Activated naive CD8-positive, alpha-beta T cell (primary cell): ENCODE results near the gene KIAA1328.

ENCODE experiments used
- H3K27ac Mint-ChIP-seq: one replicate; pipeline ENCODE4 v1.8.0; 2021; ENCODE audit warnings: mixed read lengths
- H3K27me3 Mint-ChIP-seq: one replicate; pipeline ENCODE4 v1.8.0; 2021; ENCODE audit warnings: mixed read lengths
- H3K36me3 Mint-ChIP-seq: one replicate; pipeline ENCODE4 v1.8.0; 2021; ENCODE audit warnings: mixed read lengths
- H3K4me1 Mint-ChIP-seq: one replicate; pipeline ENCODE4 v1.8.0; 2021; ENCODE audit warnings: low read depth, mixed read lengths
- H3K4me3 Mint-ChIP-seq: one replicate; pipeline ENCODE4 v1.8.0; 2021; ENCODE audit warnings: mild to moderate bottlenecking, mixed read lengths
- H3K9me3 Mint-ChIP-seq: one replicate; pipeline ENCODE4 v1.8.0; 2021; ENCODE audit warnings: low read depth, mixed read lengths

Gene KIAA1328

DNA sequence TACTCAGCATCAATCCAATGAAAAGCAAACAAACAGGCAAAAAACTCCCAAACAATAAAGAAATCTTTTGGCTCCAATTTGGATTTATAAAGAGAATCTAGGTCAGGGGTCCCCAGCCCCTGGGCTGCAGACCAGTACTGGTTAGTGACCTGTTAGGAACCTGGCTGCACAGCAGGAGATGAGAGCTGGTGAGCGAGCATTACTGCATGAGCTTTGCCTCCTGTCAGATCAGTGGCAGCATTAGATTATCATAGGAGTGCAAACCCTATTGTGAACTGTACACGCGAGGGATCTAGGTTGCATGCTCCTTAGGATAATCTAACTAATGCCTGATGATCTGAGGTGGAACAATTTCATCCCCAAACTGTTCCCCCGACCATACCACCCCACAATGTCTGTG, 102.2 kb downstream of the KIAA1328 start:
- Mint-ChIP-seq H3K27ac (no peak overlapping the region), H3K4me3 (no peak overlapping the region), H3K4me1 (no peaks in the 10 kb centered on the region), H3K27me3 (no peaks in the 10 kb centered on the region), H3K9me3 (peaks cover 4% of the 10 kb centered on the region), H3K36me3 (peaks cover 26% of the 10 kb centered on the region)

GRCh38 chr18:36933552-36933951, 104.6 kb downstream of the KIAA1328 start:
- H3K4me3 Mint-ChIP-seq, result no peak overlapping the region
- H3K27me3 Mint-ChIP-seq, result no peaks in the 10 kb centered on the region
- peaks cover 44% of the 10 kb centered on the region for H3K36me3 Mint-ChIP-seq
- no peaks in the 10 kb centered on the region for H3K4me1 Mint-ChIP-seq
- peaks cover 24% of the 10 kb centered on the region for H3K9me3 Mint-ChIP-seq
- H3K27ac Mint-ChIP-seq, result no peak overlapping the region

DNA sequence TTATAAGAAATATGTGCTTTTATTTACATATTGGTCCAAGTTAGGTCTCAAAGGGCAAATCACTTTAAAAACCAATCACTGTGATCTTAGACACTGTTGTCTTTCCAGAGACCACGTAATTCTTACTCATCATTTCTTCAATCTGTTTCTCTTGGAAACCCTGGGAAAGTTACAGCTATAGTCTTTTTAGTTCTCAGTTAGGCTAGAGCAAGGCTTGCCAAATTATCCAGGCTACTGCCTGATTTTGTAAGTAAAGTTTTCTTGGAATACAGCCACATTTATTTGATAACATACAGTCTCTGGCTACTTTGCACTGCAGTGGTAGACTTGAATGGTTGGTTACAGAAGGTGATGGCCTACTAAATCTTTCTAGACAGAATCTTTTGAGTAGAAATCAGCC, 106.0 kb downstream of the KIAA1328 start:
- no peaks in the 10 kb centered on the region for H3K4me1 Mint-ChIP-seq
- H3K4me3 Mint-ChIP-seq, result no peak overlapping the region
- peaks cover 42% of the 10 kb centered on the region for H3K36me3 Mint-ChIP-seq
- peaks cover 28% of the 10 kb centered on the region for H3K9me3 Mint-ChIP-seq
- no peaks in the 10 kb centered on the region for H3K27me3 Mint-ChIP-seq
- H3K27ac Mint-ChIP-seq, result no peak overlapping the region

GRCh38 chr18:36942264-36942663, 113.3 kb downstream of the KIAA1328 start:
- peaks cover 15% of the 10 kb centered on the region for H3K9me3 Mint-ChIP-seq
- no peak overlapping the region for H3K27ac Mint-ChIP-seq
- no peaks in the 10 kb centered on the region for H3K27me3 Mint-ChIP-seq
- H3K4me3 Mint-ChIP-seq, result no peak overlapping the region
- no peaks in the 10 kb centered on the region for H3K4me1 Mint-ChIP-seq
- H3K36me3 Mint-ChIP-seq, result peaks cover 19% of the 10 kb centered on the region

- no peak overlapping the region for H3K4me3 Mint-ChIP-seq
- H3K27me3 Mint-ChIP-seq, result no peaks in the 10 kb centered on the region
- H3K9me3 Mint-ChIP-seq, result no peaks in the 10 kb centered on the region
- no peak overlapping the region for H3K27ac Mint-ChIP-seq
- peaks cover 7% of the 10 kb centered on the region for H3K36me3 Mint-ChIP-seq
- no peaks in the 10 kb centered on the region for H3K4me1 Mint-ChIP-seq
Observed at GRCh38 chr18:36947820-36948348, 119.0 kb downstream of the KIAA1328 start.

DNA sequence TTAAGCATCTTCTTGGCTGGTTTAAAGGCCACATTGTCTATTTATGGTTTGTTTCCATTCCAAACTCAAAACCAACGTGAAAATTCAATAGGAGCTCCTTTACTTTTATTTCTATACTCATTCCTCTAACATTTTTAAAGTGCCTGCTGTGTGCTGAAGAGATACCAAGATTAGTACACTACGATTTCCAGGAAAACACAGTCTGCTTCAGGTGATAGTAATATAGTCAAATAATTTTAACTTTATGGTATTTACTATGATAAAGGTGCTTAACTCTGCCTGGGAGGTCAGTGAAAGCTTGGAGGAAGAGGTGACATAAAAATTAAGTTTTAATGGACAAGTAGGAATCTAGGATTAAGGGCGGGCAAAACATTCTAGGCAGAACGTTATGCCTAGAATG, 121.4 kb downstream of the KIAA1328 start:
- H3K4me3 Mint-ChIP-seq, result no peak overlapping the region
- H3K36me3 Mint-ChIP-seq, result peaks cover 7% of the 10 kb centered on the region
- no peak overlapping the region for H3K27ac Mint-ChIP-seq
- no peaks in the 10 kb centered on the region for H3K4me1 Mint-ChIP-seq
- no peaks in the 10 kb centered on the region for H3K27me3 Mint-ChIP-seq
- H3K9me3 Mint-ChIP-seq, result no peaks in the 10 kb centered on the region

DNA sequence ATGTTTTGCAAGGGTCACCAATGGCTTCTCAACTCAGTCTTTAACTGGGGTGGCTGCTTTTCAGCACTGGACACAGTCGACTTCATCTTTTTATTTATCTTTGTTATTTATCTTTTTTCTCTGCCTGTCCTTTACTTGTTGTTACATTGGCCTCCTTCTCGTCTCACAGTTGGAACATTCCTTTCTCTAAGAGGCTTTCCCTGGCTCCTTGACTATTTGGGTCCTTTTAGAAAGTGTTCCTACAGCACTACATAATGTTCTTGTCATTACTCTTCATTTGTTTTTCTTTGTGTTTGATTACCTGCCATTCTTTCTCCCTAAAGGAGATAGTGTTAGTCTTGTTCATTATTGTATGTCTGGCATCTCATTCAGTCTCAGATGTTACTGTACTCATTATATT, 122.0 kb downstream of the KIAA1328 start:
- Mint-ChIP-seq H3K4me1 (no peaks in the 10 kb centered on the region), H3K36me3 (peaks cover 9% of the 10 kb centered on the region), H3K27me3 (no peaks in the 10 kb centered on the region), H3K9me3 (no peaks in the 10 kb centered on the region), H3K4me3 (no peak overlapping the region), H3K27ac (no peak overlapping the region)

DNA sequence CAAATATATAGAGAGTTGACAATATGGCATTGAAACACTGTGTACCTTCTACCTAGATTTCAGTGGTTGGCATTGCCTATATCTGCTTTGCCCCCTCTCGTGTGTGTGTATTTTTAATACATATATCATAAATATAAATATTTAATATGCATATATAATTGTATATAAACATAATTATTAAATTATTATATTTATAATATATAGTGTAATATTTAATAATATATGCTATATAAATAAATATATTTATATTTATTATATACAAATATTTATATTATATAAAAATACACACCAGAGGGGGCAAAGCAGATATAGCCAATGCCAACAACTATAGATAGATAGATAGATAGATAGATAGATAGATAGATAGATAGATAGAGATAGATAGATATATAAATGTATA, 124.1 kb downstream of the KIAA1328 start:
- no peak overlapping the region for H3K27ac Mint-ChIP-seq
- H3K4me3 Mint-ChIP-seq, result no peak overlapping the region
- H3K9me3 Mint-ChIP-seq, result no peaks in the 10 kb centered on the region
- H3K27me3 Mint-ChIP-seq, result no peaks in the 10 kb centered on the region
- H3K4me1 Mint-ChIP-seq, result no peaks in the 10 kb centered on the region
- H3K36me3 Mint-ChIP-seq, result peaks cover 17% of the 10 kb centered on the region

DNA sequence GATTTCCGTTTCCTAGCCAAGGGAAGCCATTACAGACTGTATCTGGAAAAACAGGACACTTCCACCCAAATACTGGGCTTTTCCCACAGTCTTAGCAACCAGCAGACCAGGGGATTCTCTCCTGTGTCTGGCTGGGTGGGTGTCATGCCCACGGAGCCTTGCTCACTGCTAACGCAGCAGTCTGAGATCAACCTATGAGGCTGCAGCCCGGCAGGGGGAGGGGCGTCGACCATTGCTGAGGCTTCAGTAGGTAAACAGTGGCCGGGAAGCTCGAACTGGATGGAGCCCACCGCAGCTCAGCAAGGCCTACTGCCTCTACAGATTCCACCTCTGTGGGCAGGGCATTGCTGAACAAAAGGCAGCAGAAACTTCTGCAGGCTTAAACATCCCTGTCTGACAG, 131.1 kb downstream of the KIAA1328 start:
- H3K4me3 Mint-ChIP-seq, result no peak overlapping the region
- H3K36me3 Mint-ChIP-seq, result peaks cover 53% of the 10 kb centered on the region
- no peaks in the 10 kb centered on the region for H3K27me3 Mint-ChIP-seq
- H3K9me3 Mint-ChIP-seq, result peaks cover 26% of the 10 kb centered on the region
- no peak overlapping the region for H3K27ac Mint-ChIP-seq
- no peaks in the 10 kb centered on the region for H3K4me1 Mint-ChIP-seq

GRCh38 chr18:36963464-36963863, 134.5 kb downstream of the KIAA1328 start:
- Mint-ChIP-seq H3K4me3 (no peak overlapping the region), H3K36me3 (peaks cover 53% of the 10 kb centered on the region), H3K4me1 (no peaks in the 10 kb centered on the region), H3K9me3 (peaks cover 39% of the 10 kb centered on the region), H3K27ac (no peak overlapping the region), H3K27me3 (no peaks in the 10 kb centered on the region)

DNA sequence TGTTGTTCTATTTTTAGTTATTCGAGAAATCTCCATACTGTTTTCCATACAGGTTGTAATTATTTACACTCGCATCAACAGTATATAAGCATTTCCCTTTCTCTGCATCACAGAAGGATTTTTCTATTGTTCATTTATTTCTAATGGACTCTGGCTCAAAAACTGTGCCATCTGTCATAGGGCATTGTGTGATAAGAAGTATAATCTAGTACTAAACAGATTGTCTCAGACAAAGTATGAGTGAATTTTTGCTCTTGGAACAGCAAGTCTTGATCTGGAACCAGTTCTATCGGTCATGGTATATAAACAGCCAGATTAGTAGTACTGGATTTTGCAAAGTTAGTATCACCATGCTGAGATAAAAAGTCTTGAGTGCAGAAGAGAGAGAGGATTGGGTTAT, 145.8 kb downstream of the KIAA1328 start:
- no peak overlapping the region for H3K27ac Mint-ChIP-seq
- no peak overlapping the region for H3K4me3 Mint-ChIP-seq
- no peaks in the 10 kb centered on the region for H3K4me1 Mint-ChIP-seq
- peaks cover 48% of the 10 kb centered on the region for H3K36me3 Mint-ChIP-seq
- H3K27me3 Mint-ChIP-seq, result no peaks in the 10 kb centered on the region
- peaks cover 28% of the 10 kb centered on the region for H3K9me3 Mint-ChIP-seq

DNA sequence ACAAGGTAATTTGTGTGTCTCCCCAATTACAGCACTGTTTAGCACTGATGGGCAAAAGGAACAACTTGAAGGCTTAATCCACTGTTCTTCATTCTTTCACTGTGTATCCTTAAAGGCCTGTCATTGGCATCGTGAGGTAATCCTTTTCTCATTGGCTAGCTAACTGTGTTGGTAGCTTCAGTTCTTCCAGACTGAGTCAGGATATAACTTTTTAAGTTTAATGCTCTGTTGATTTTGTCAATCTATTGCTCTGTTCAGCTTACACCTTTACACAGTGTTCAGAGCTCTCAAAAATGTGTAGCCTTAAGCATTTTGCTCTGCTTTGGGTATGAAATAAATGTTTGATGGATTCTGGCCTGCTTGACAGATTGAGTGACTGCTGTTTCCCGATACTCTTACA, 148.2 kb downstream of the KIAA1328 start:
- peaks cover 25% of the 10 kb centered on the region for H3K9me3 Mint-ChIP-seq
- H3K4me1 Mint-ChIP-seq, result no peaks in the 10 kb centered on the region
- H3K4me3 Mint-ChIP-seq, result no peak overlapping the region
- no peak overlapping the region for H3K27ac Mint-ChIP-seq
- H3K36me3 Mint-ChIP-seq, result peaks cover 44% of the 10 kb centered on the region
- H3K27me3 Mint-ChIP-seq, result no peaks in the 10 kb centered on the region

- Mint-ChIP-seq H3K4me3 (no peak overlapping the region), H3K9me3 (no peaks in the 10 kb centered on the region), H3K27me3 (no peaks in the 10 kb centered on the region), H3K27ac (no peak overlapping the region), H3K36me3 (peaks cover 27% of the 10 kb centered on the region), H3K4me1 (no peaks in the 10 kb centered on the region)
Observed at GRCh38 chr18:36993068-36993467, 164.1 kb downstream of the KIAA1328 start.

GRCh38 chr18:37006742-37007141, 177.8 kb downstream of the KIAA1328 start:
- Mint-ChIP-seq H3K4me1 (no peaks in the 10 kb centered on the region), H3K9me3 (peaks cover 33% of the 10 kb centered on the region), H3K4me3 (no peak overlapping the region), H3K27ac (no peak overlapping the region), H3K27me3 (no peaks in the 10 kb centered on the region), H3K36me3 (peaks cover 39% of the 10 kb centered on the region)

DNA sequence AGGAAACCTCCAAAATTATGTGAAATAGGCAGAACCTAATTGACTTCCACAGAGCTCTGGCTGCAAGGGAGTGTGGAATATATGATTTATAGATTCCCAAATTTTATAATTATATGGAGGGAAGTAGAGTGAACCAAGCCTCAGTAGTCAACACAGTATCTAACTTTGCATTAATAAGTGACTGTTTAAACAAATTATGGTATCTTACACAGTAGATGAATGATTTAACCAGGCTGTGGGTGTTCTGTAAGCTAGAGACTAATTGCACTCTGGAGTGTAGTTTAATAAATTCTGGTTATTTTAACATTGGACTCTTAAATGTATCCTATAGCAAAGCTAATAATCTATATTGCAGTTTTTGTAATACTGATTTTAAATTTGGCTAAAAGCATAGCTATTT, 183.5 kb downstream of the KIAA1328 start:
- no peaks in the 10 kb centered on the region for H3K27me3 Mint-ChIP-seq
- H3K4me3 Mint-ChIP-seq, result no peak overlapping the region
- no peak overlapping the region for H3K27ac Mint-ChIP-seq
- H3K36me3 Mint-ChIP-seq, result peaks cover 45% of the 10 kb centered on the region
- no peaks in the 10 kb centered on the region for H3K4me1 Mint-ChIP-seq
- peaks cover 36% of the 10 kb centered on the region for H3K9me3 Mint-ChIP-seq

GRCh38 chr18:37019157-37019827, 190.4 kb downstream of the KIAA1328 start:
- Mint-ChIP-seq H3K9me3 (peaks cover 34% of the 10 kb centered on the region), H3K4me3 (no peak overlapping the region), H3K36me3 (peaks cover 38% of the 10 kb centered on the region), H3K4me1 (no peaks in the 10 kb centered on the region), H3K27me3 (no peaks in the 10 kb centered on the region), H3K27ac (no peak overlapping the region)
